Measurements from ENCODE around the gene HS1BP3.

Gene HS1BP3

DNA sequence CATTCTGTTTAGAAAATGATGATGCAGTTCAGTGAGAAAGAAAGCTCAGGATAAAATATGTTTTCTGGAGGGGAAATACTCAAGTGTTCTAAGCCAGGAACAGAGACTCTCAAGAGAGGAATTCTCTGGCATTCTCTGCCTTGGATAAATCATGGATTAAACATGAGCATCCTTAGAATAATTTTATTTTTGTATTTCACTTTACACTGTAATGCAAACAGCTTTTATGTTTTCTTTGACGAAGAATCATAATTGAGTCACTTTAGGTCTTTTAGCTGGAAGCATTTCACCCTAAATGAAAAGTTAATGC is 27.1 kb upstream of the HS1BP3 start:
- no peak overlapping the region for H3K4me3 Mint-ChIP-seq
- H3K27ac Mint-ChIP-seq, result no peak overlapping the region
- peaks cover 8% of the 10 kb centered on the region for H3K36me3 Mint-ChIP-seq
- peaks cover 6% of the 10 kb centered on the region for H3K4me1 Mint-ChIP-seq
- ATAC-seq (no peak), DNase-seq (ENCODE audit: low spot score in 2 of 2) (no peak)
- no peaks in the 10 kb centered on the region for H3K9me3 Mint-ChIP-seq

- H3K4me1 Mint-ChIP-seq, result peaks cover 6% of the 10 kb centered on the region
- DNase-seq (ENCODE audit: low spot score in 2 of 2) (no peak), ATAC-seq (no peak)
- no peak overlapping the region for H3K4me3 Mint-ChIP-seq
- peaks cover 8% of the 10 kb centered on the region for H3K36me3 Mint-ChIP-seq
- H3K9me3 Mint-ChIP-seq, result no peaks in the 10 kb centered on the region
- no peak overlapping the region for H3K27ac Mint-ChIP-seq
Measured at GRCh38 chr2:20677301-20678085, 26.6 kb upstream of the HS1BP3 start.

- H3K36me3 Mint-ChIP-seq, result peaks cover 8% of the 10 kb centered on the region
Measured at GRCh38 chr2:20676353-20677215, 25.7 kb upstream of the HS1BP3 start.

GRCh38 chr2:20675701-20676352 is 24.9 kb upstream of the HS1BP3 start:
- no peak overlapping the region for H3K4me3 Mint-ChIP-seq
- H3K4me1 Mint-ChIP-seq, result peaks cover 19% of the 10 kb centered on the region
- ATAC-seq (peak; percentile 61), DNase-seq (ENCODE audit: low spot score in 2 of 2) (no peak)
- peaks cover 2% of the 10 kb centered on the region for H3K36me3 Mint-ChIP-seq
- H3K27ac Mint-ChIP-seq, result peak overlapping the region; percentile 32
- H3K9me3 Mint-ChIP-seq, result no peaks in the 10 kb centered on the region

More at GRCh38 chr2:20676353-20677215, 25.7 kb upstream of the HS1BP3 start:
- peak overlapping the region; percentile 32 for H3K27ac Mint-ChIP-seq
- H3K4me1 Mint-ChIP-seq, result peaks cover 14% of the 10 kb centered on the region
- no peak overlapping the region for H3K4me3 Mint-ChIP-seq
- ATAC-seq, result peak; percentile 4
- no peak for DNase-seq (ENCODE audit: low spot score in 2 of 2)
- no peaks in the 10 kb centered on the region for H3K9me3 Mint-ChIP-seq

DNA sequence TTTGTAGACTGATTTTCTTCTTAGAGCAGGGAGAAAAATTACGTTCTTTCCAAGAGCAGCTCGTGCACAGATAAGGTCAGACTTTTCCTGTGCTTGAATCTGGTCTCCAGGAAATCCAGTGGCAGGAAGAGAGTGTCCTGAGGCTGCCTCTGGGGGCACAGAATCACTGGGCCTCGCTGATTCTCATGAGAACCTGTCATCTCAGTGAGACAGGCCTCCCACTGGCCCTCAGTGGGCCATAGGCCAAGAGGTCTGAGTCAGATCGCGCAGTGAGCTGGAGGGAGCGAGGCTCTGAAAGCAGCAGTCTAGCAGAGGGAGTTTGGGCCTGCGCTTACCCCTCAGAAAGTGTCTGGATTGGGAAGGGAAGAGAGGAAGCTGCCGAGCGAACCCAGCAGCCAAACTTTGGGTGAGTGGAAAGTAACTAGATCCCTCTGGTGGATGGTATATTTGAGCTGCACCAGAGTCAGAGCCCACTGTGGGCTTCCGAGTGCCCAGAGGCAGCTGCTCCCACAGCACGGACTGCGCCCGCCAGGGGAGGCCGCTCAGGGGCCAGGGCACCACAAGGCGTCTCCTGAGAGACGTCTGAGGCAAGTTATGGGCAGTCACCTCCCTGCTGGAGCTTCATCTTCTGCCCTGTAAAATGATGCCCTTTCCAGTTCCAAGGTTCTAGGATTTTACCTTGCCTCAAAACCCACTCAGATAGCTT is 24.2 kb upstream of the HS1BP3 start:
- H3K27ac Mint-ChIP-seq, result no peak overlapping the region
- ATAC-seq, result peak; percentile 9
- H3K4me1 Mint-ChIP-seq, result peaks cover 19% of the 10 kb centered on the region
- no peak overlapping the region for H3K4me3 Mint-ChIP-seq
- no peaks in the 10 kb centered on the region for H3K9me3 Mint-ChIP-seq
- no peak for DNase-seq (ENCODE audit: low spot score in 2 of 2)
- no peaks in the 10 kb centered on the region for H3K36me3 Mint-ChIP-seq

- no peaks in the 10 kb centered on the region for H3K9me3 Mint-ChIP-seq
- no peak overlapping the region for H3K27ac Mint-ChIP-seq
- H3K4me3 Mint-ChIP-seq, result no peak overlapping the region
- H3K4me1 Mint-ChIP-seq, result peaks cover 19% of the 10 kb centered on the region
- DNase-seq (ENCODE audit: low spot score in 2 of 2), result no peak
- ATAC-seq, result no peak
- H3K36me3 Mint-ChIP-seq, result no peaks in the 10 kb centered on the region
Measured at GRCh38 chr2:20674309-20674965, 23.5 kb upstream of the HS1BP3 start.

DNA sequence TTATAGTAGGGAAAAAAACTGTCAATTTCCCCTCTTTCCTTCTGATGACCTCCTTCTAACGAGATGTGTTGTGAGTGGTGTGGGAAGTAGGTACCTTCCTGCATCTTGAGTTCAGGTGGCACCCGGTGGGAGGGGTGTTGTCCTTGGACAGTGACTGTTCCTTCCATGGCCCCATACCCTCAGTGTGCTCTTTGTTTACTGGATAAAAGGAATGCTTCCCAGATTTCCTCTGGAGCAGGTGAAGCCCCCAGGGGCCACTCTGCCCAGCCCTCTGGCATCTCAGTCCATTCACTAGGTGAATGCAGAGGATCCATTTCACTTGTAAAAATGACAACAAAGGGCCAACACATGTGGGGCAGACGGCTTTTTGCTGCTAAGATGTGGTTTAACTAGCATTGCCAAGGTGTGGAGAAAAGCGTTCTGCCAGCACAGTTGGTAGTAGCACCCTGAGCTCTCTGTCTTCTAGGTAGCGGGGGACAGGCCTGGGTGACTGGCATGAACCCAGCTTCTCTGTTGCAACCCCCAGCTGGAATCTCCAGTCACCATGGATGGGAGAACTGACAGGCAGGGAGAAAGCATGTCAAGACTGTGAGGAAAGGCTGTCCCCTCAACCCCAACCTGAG is 22.9 kb upstream of the HS1BP3 start:
- no peak for ATAC-seq
- H3K4me1 Mint-ChIP-seq, result peaks cover 19% of the 10 kb centered on the region
- no peaks in the 10 kb centered on the region for H3K9me3 Mint-ChIP-seq
- no peak for DNase-seq (ENCODE audit: low spot score in 2 of 2)
- H3K4me3 Mint-ChIP-seq, result no peak overlapping the region
- H3K36me3 Mint-ChIP-seq, result no peaks in the 10 kb centered on the region
- H3K27ac Mint-ChIP-seq, result no peak overlapping the region

- Mint-ChIP-seq H3K4me1 (peaks cover 19% of the 10 kb centered on the region), H3K4me3 (no peak overlapping the region), H3K9me3 (no peaks in the 10 kb centered on the region), H3K27ac (no peak overlapping the region), H3K36me3 (no peaks in the 10 kb centered on the region)
- no peak for ATAC-seq
- DNase-seq (ENCODE audit: low spot score in 2 of 2), result no peak
Measured at GRCh38 chr2:20672201-20672951, 21.5 kb upstream of the HS1BP3 start.

DNA sequence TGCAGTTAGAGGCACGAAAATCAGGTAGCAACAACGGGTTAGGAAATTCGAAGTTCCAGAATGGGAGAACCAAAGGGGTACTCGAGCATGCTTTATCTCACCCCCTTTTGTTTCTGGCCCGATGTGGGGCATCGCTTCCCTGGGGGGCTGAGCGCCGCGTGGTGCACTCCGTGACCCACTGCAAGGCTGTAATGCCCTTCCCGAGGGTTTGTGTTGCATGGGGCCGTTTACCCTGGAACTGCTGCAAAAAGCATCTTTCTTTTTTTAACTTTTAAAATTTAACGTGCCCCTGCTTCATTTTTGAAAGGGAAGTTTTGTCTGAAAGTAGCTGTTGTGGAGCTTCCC is 20.8 kb upstream of the HS1BP3 start:
- Mint-ChIP-seq H3K4me3 (no peak overlapping the region), H3K4me1 (peaks cover 19% of the 10 kb centered on the region), H3K27ac (no peak overlapping the region), H3K36me3 (no peaks in the 10 kb centered on the region), H3K9me3 (no peaks in the 10 kb centered on the region)
- ATAC-seq (no peak), DNase-seq (ENCODE audit: low spot score in 2 of 2) (no peak)

DNA sequence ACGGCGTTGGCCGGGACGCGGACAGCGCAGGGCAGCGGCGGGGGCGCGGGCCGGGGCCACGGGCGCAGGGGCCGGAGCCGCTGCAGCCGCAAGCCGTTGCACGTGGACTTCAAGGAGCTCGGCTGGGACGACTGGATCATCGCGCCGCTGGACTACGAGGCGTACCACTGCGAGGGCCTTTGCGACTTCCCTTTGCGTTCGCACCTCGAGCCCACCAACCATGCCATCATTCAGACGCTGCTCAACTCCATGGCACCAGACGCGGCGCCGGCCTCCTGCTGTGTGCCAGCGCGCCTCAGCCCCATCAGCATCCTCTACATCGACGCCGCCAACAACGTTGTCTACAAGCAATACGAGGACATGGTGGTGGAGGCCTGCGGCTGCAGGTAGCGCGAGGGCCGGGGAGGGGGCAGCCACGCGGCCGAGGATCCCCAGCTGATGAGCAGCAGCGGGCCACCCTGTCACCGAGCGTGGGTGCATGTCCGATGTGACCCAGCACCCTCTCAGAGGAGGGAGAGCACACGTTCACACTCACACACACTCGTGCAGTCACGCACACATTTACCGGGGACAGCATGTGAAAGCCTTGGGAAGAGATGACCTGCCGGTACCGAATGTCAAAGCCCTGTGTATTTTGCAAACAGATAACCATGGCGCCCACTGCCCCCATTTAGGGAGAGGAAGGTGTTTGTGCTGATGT is 20.3 kb upstream of the HS1BP3 start:
- peaks cover 23% of the 10 kb centered on the region for H3K4me1 Mint-ChIP-seq
- no peak overlapping the region for H3K4me3 Mint-ChIP-seq
- H3K27ac Mint-ChIP-seq, result no peak overlapping the region
- H3K9me3 Mint-ChIP-seq, result no peaks in the 10 kb centered on the region
- H3K36me3 Mint-ChIP-seq, result peaks cover 4% of the 10 kb centered on the region
- DNase-seq (ENCODE audit: low spot score in 2 of 2) (no peak), ATAC-seq (no peak)

GRCh38 chr2:20670315-20671035 is 19.6 kb upstream of the HS1BP3 start:
- Mint-ChIP-seq H3K4me1 (peaks cover 26% of the 10 kb centered on the region), H3K27ac (no peak overlapping the region), H3K9me3 (no peaks in the 10 kb centered on the region), H3K36me3 (peaks cover 6% of the 10 kb centered on the region), H3K4me3 (no peak overlapping the region)
- DNase-seq (ENCODE audit: low spot score in 2 of 2), result no peak
- no peak for ATAC-seq

GRCh38 chr2:20669562-20670314 is 18.8 kb upstream of the HS1BP3 start:
- ATAC-seq, result no peak
- no peak for DNase-seq (ENCODE audit: low spot score in 2 of 2)
- H3K9me3 Mint-ChIP-seq, result no peaks in the 10 kb centered on the region
- H3K27ac Mint-ChIP-seq, result no peak overlapping the region
- H3K4me1 Mint-ChIP-seq, result peaks cover 24% of the 10 kb centered on the region
- H3K36me3 Mint-ChIP-seq, result peaks cover 6% of the 10 kb centered on the region
- no peak overlapping the region for H3K4me3 Mint-ChIP-seq

Data from stimulated activated effector memory CD8-positive, alpha-beta T cell treated with anti-CD3 and anti-CD28 coated beads, Interleukin-12 subunit alpha, Interleukin-12 subunit beta, amount 100 ng/mL, for 72 hours (primary cell).